Osteoblast (primary cell): ENCODE results near the gene PIN1. TPM values are rescaled to one million over a fixed set of nuclear protein-coding genes. Genes with fewer than 3 reads are reported as not detected.

Experiments
- DNase-seq: peaks from one replicate; pipeline ENCODE4 v3.0.0; 2011; ENCODE audit warnings: low spot score, mixed read lengths; ENCODE audit not compliant: insufficient read length; ENCODE audit errors: missing footprints
- H2AFZ ChIP-seq: 2 replicates; pipeline ENCODE4 v1.6.0; 2011; ENCODE audit warnings: mild to moderate bottlenecking, low read length
- H3K27ac ChIP-seq: 2 replicates; pipeline ENCODE4 v1.5.1; 2011; ENCODE audit warnings: mild to moderate bottlenecking, low read depth, low read length, moderate library complexity
- H3K27me3 ChIP-seq: 2 replicates; pipeline ENCODE4 v1.6.0; 2012; ENCODE audit warnings: mild to moderate bottlenecking, control low read depth, inconsistent platforms, low read length, moderate library complexity; ENCODE audit not compliant: insufficient read depth
- H3K36me3 ChIP-seq: 2 replicates; pipeline ENCODE4 v1.5.1; 2011; ENCODE audit warnings: mild to moderate bottlenecking, low read length, control low read depth, moderate library complexity; ENCODE audit not compliant: insufficient read depth
- H3K4me1 ChIP-seq: 2 replicates; pipeline ENCODE4 v1.5.1; 2011; ENCODE audit warnings: mild to moderate bottlenecking, low read length, control low read depth, moderate library complexity; ENCODE audit not compliant: insufficient read depth
- H3K4me2 ChIP-seq: 2 replicates; pipeline ENCODE4 v1.6.0; 2011; ENCODE audit warnings: mild to moderate bottlenecking, low read length; ENCODE audit not compliant: insufficient read depth
- H3K4me3 ChIP-seq: fragments of 200-600 bp; sonication (generic); 3 replicates; pipeline ENCODE4 v1.5.1; 2012; ENCODE audit warnings: mild to moderate bottlenecking, low read length, inconsistent platforms; ENCODE audit not compliant: insufficient read depth
- H3K79me2 ChIP-seq: 2 replicates; pipeline ENCODE4 v1.6.0; 2012; ENCODE audit warnings: mild to moderate bottlenecking, low read length, control low read depth, inconsistent platforms; ENCODE audit not compliant: insufficient read depth
- H3K9me3 ChIP-seq: 2 replicates; pipeline ENCODE4 v1.5.1; 2011; ENCODE audit warnings: low read depth, low read length, control low read depth
- H4K20me1 ChIP-seq: 2 replicates; pipeline ENCODE4 v1.6.0; 2012; ENCODE audit warnings: mild to moderate bottlenecking, low read length, control low read depth; ENCODE audit not compliant: insufficient read depth
- CTCF ChIP-seq: IDR thresholded peaks from 2 replicates; pipeline ENCODE4 v1.5.1; 2011; ENCODE audit warnings: mild to moderate bottlenecking, low read depth, low read length, moderate library complexity; ENCODE audit errors: extremely low read depth
- total RNA-seq: library from RNA; depleted of rRNA; stranded (reverse); fragments of >200 nt; gene quantifications from 2 replicates; pipeline ENCODE4 v1.2.3, GENCODE V29; 2012

PIN1 gene
- total RNA-seq, 1 donor, result 62.6 TPM

GRCh38 chr19:9792206-9793070 lies 42.7 kb upstream of the PIN1 start:
- peak overlapping the region; percentile 98 for H2AFZ ChIP-seq
- no peaks in the 10 kb centered on the region for H3K27me3 ChIP-seq
- peak overlapping the region; percentile 90 for H3K4me2 ChIP-seq
- DNase-seq, result peak; percentile 94
- H3K79me2 ChIP-seq, result no peaks in the 10 kb centered on the region
- H3K9me3 ChIP-seq, result no peaks in the 10 kb centered on the region
- H3K36me3 ChIP-seq, result no peaks in the 10 kb centered on the region
- no peak for TF ChIP-seq CTCF
- H3K4me1 ChIP-seq, result peaks cover 7% of the 10 kb centered on the region
- peak overlapping the region; percentile 58 for H3K27ac ChIP-seq
- H4K20me1 ChIP-seq, result no peaks in the 10 kb centered on the region
- peak overlapping the region; percentile 85 for H3K4me3 ChIP-seq

GRCh38 chr19:9793071-9793591 lies 42.0 kb upstream of the PIN1 start:
- peak overlapping the region; percentile 90 for H3K4me2 ChIP-seq
- peak overlapping the region; percentile 85 for H3K4me3 ChIP-seq
- peak; percentile 74 for DNase-seq
- no peak for TF ChIP-seq CTCF
- peaks cover 7% of the 10 kb centered on the region for H3K4me1 ChIP-seq
- peak overlapping the region; percentile 58 for H3K27ac ChIP-seq
- H4K20me1 ChIP-seq, result no peaks in the 10 kb centered on the region
- H3K27me3 ChIP-seq, result no peaks in the 10 kb centered on the region
- H3K9me3 ChIP-seq, result no peaks in the 10 kb centered on the region
- H3K79me2 ChIP-seq, result no peaks in the 10 kb centered on the region
- H2AFZ ChIP-seq, result peak overlapping the region; percentile 98
- no peaks in the 10 kb centered on the region for H3K36me3 ChIP-seq

- no peaks in the 10 kb centered on the region for H3K27me3 ChIP-seq
These were observed 38.9 kb upstream of the PIN1 start for GRCh38 chr19:9796113-9796773.

More at GRCh38 chr19:9796113-9796773, 38.9 kb upstream of the PIN1 start:
- peaks cover 5% of the 10 kb centered on the region for H3K4me1 ChIP-seq
- H3K4me3 ChIP-seq, result no peak overlapping the region
- H3K9me3 ChIP-seq, result no peaks in the 10 kb centered on the region
- no peak overlapping the region for H3K4me2 ChIP-seq
- peak; percentile 85 for DNase-seq
- no peaks in the 10 kb centered on the region for H3K79me2 ChIP-seq
- peak; percentile 89 for TF ChIP-seq CTCF
- H2AFZ ChIP-seq, result peak overlapping the region; percentile 13
- no peaks in the 10 kb centered on the region for H3K36me3 ChIP-seq
- H3K27ac ChIP-seq, result no peak overlapping the region
- H4K20me1 ChIP-seq, result no peaks in the 10 kb centered on the region
